ENCODE measurements around the gene CALCB.

CALCB gene

DNA sequence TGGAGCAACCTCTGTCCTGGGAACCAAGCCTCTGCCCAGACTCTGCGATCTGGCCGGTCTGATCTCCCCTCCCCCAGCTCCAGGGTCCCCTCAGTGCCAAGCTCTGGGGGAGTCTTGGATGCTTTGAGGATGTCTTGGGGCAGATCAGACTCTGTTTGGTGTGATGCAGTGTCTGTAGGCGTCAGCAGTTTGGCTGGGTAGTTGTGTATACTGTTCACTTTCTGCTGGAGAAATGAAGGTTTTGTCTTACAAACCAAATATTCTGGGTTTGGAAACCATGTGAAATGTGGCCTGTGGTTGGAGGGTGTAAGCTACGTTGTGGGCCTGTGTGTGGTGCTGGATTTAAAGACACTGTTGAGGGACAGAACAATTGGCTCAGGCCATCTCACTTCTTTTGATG lies 46.0 kb downstream of the CALCB start:
- no peak for DNase-seq

DNA sequence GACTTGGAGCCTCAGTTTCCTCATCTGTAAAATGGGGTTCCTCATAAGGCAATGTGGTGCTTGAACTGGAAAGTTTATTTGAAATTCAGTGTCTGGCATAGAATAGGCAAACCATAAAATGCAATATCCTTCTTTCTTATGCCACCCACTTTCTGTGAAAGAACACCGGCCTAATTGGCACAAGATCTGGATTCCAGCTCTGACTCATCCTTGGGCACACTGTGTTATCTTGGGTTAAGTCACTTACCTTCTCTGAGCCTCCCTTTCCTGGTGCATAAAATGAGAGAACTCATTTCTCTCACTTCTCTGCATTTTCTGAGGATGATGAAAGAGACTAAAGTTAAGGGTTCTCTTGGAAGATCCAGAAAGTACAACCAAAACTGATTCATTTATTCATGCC lies 46.4 kb downstream of the CALCB start:
- DNase-seq = no peak

DNA sequence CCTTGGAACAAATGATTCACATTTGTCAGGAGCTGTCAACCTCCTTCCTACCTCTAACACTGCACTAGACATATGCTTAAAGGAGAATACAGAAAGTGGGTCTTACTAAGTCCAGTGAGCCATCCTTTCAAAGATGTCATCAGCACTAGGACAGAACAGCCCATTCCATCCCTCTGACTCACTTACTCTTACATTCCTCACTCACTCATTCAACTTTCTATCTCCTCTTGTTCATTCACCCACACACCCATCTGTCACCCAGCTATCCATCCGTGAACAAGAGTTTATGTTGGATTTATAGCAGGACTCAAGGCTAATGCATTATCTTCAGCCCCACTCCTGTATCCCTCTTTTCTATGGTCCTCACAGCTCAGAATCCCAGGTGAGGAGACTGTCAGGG lies 50.5 kb downstream of the CALCB start:
- no peak for DNase-seq

DNA sequence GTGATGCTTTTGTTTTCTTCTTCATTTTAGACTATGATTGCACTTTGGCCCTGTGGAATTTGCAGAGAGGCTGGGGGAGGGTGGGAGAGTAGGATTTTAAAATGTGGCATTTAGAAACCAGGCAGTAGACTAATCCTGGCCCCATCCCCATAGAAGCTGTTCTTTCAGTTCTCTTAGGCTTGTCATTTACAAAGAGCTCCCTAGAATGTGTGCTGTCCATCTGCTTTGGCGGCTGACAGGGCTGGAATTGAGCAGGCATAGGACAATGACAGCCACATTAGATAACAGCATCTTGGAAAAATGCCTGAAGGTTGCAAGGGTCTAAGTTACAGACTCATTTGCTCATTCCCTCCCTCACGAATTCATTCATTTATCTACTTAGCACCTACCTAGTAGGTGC lies 51.1 kb downstream of the CALCB start:
- DNase-seq = no peak

DNA sequence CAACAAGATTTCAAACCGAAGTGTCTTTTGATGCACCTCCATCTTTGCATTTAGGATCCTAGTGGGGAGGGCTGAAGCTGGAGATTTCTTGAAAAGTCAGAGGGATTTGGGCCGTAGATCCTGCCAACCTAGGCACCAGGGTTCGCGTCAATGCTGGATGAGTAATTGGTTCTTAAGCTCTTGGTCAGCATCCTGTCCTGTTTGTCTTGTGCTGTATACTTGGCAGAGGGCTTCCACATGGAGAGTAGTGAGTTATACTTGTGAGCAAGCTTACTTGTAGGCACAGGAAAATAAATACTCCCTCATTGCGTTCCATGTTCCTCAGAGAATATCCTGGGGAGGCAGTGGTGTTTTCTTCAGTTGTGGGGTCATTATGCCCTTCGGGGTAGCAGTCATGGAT lies 53.9 kb downstream of the CALCB start:
- no peak for DNase-seq

Measured in hematopoietic multipotent progenitor cell treated with erythropoietin and hydrocortisone succinate and interleukin-3 and kit ligand, for 6 days (in vitro differentiated cells).